Endothelial cell of umbilical vein (primary cell): ENCODE data around the gene MEN1. TPM values are rescaled to one million over a fixed set of nuclear protein-coding genes. Genes with fewer than 3 reads are reported as not detected.

Source experiments
- BruUV-seq: library from RNA; stranded (reverse); fragments of 400-500 nt; replicated peaks from 2 replicates; lab custom pipeline; 2021; lab: Mats Ljungman, UMichigan
- CTCF ChIA-PET: fragments of 300-600, 350-600 bp; sonication (Branson Sonifier 250); formaldehyde crosslinking; loops from one replicate; lab custom pipeline; 2021; ENCODE audit warnings: antibody characterized with exemption, inconsistent platforms; lab: Charles Lee
- POLR2A ChIA-PET: fragments of 300-600, 350-600 bp; sonication (Branson Sonifier 250); formaldehyde crosslinking; loops from one replicate; lab custom pipeline; 2021; ENCODE audit warnings: antibody characterized with exemption, inconsistent platforms; lab: Charles Lee
- DNase-seq: peaks from one replicate; pipeline ENCODE4 v3.0.0-alpha.2; 2011; ENCODE audit warnings: low read depth, low spot score
- FAIRE-seq: peaks from 2 replicates; lab custom pipeline; 2011; peaks lifted over from hg19 to GRCh38; lab: Jason Lieb, UNC
- H2AFZ ChIP-seq: 2 replicates; pipeline ENCODE4 v1.6.0; 2012; ENCODE audit warnings: low read depth, low read length, control low read depth, inconsistent platforms
- H3K27ac ChIP-seq: 2 replicates; pipeline ENCODE4 v1.5.1; 2011; ENCODE audit warnings: low read depth, mild to moderate bottlenecking, control low read depth, low read length, moderate library complexity; ENCODE audit not compliant: insufficient read depth
- H3K27me3 ChIP-seq, 2 experiments: 2 replicates each; pipeline versions ENCODE4 v1.6.0 to v1.6.1; 2011; ENCODE audit warnings: low read length in 2 of 2, mixed read lengths in 1 of 2; ENCODE audit not compliant: control insufficient read depth in 2 of 2, insufficient read depth in 2 of 2
- H3K36me3 ChIP-seq, 2 experiments: 2 replicates in 1 of 2; 3 replicates in 1 of 2; pipeline ENCODE4 v1.5.1; 2011; ENCODE audit warnings: low read length in 2 of 2, mild to moderate bottlenecking in 1 of 2, moderate library complexity in 1 of 2; ENCODE audit not compliant: control insufficient read depth in 2 of 2, insufficient read depth in 2 of 2; ENCODE audit errors: extremely low read depth in 1 of 2
- H3K4me1 ChIP-seq: 3 replicates; pipeline ENCODE4 v1.5.1; 2011; ENCODE audit warnings: mild to moderate bottlenecking, low read length; ENCODE audit not compliant: control insufficient read depth, insufficient read depth; ENCODE audit errors: extremely low read depth
- H3K4me2 ChIP-seq: 2 replicates; pipeline ENCODE4 v1.6.1; 2011; ENCODE audit warnings: low read length, control low read depth, mixed read lengths; ENCODE audit not compliant: insufficient read depth
- H3K4me3 ChIP-seq, 3 experiments: fragments of 200-600 bp in 1 of 3; sonication (generic), shearing (Covaris generic) in 1 of 3; replicated peaks in 1 of 3; 2 replicates each; pipeline ENCODE4 v1.5.1; 2011 to 2016; ENCODE audit warnings: control low read depth in 3 of 3, low read length in 3 of 3, mild to moderate bottlenecking in 2 of 3, inconsistent platforms in 1 of 3, low read depth in 1 of 3, moderate library complexity in 1 of 3; ENCODE audit not compliant: insufficient read depth in 1 of 3
- H3K79me2 ChIP-seq: 2 replicates; pipeline ENCODE4 v1.6.0; 2012; ENCODE audit warnings: low read length, inconsistent platforms; ENCODE audit not compliant: control insufficient read depth, insufficient read depth
- H3K9ac ChIP-seq: replicated peaks from 2 replicates; pipeline ENCODE3; 2011; ENCODE audit warnings: low read length, control low read depth; ENCODE audit not compliant: insufficient read depth; ENCODE audit errors: extremely low read depth
- H3K9me1 ChIP-seq: replicated peaks from 3 replicates; pipeline ENCODE4 v1.6.0; 2011; ENCODE audit warnings: mild to moderate bottlenecking, low read length; ENCODE audit not compliant: control insufficient read depth, insufficient read depth; ENCODE audit errors: extremely low read depth
- H3K9me3 ChIP-seq: replicated peaks from 2 replicates; pipeline ENCODE4 v1.5.1; 2012; ENCODE audit warnings: low read length, inconsistent platforms; ENCODE audit not compliant: control insufficient read depth, insufficient read depth
- H4K20me1 ChIP-seq: replicated peaks from 2 replicates; pipeline ENCODE3; 2011; ENCODE audit warnings: mild to moderate bottlenecking, low read length; ENCODE audit not compliant: control insufficient read depth, insufficient read depth; ENCODE audit errors: extremely low read depth
- EZH2 ChIP-seq: IDR thresholded peaks from 2 replicates; pipeline ENCODE4 v1.6.1; 2012; ENCODE audit warnings: borderline replicate concordance, low read depth, mild to moderate bottlenecking, moderate library complexity, low read length, inconsistent platforms; ENCODE audit not compliant: severe bottlenecking
- FOS ChIP-seq: IDR thresholded peaks from 2 replicates; pipeline ENCODE4 v1.6.1; 2011; ENCODE audit warnings: mild to moderate bottlenecking, low read length, moderate library complexity, borderline replicate concordance; ENCODE audit not compliant: insufficient read depth
- GATA2 ChIP-seq: IDR thresholded peaks from 2 replicates; pipeline ENCODE4 v1.7.0; 2011; ENCODE audit warnings: low read depth, mild to moderate bottlenecking, moderate library complexity, mixed read lengths, low read length; ENCODE audit not compliant: insufficient read length, insufficient read depth
- JUN ChIP-seq: IDR thresholded peaks from 2 replicates; pipeline ENCODE4 v1.6.1; 2011; ENCODE audit warnings: borderline replicate concordance, low read depth; ENCODE audit not compliant: insufficient read length, insufficient read depth
- MYC ChIP-seq: IDR thresholded peaks from one replicate; pipeline ENCODE4 v1.6.1; 2011; ENCODE audit warnings: mild to moderate bottlenecking, low read depth, low read length
- POLR2A ChIP-seq: IDR thresholded peaks from 2 replicates; pipeline ENCODE4 v1.6.1; 2012; ENCODE audit warnings: low read depth, mild to moderate bottlenecking, control low read depth, low read length
- POLR2AphosphoS5 ChIP-seq: IDR thresholded peaks from 2 replicates; pipeline ENCODE4 v1.6.1; 2012; ENCODE audit warnings: low read depth, mild to moderate bottlenecking, control low read depth, low read length, moderate library complexity; ENCODE audit not compliant: insufficient read depth
- dilution Hi-C: fragments of 300-500 bp; cut with MboI; formaldehyde crosslinking; loops from one replicate; pipeline ENCODE4 v1.15.0; 2019; ENCODE audit warnings: low sequenced_read_pairs; ENCODE audit not compliant: extremely low pct_ligation_motif_present
- intact Hi-C: fragments of 100-400 bp; cut with micrococcal nuclease; formaldehyde crosslinking; loops from one replicate; pipeline ENCODE4 v1.10.0; 2022
- polyA plus RNA-seq, 4 experiments: library from polyadenylated mRNA; depleted of rRNA in 3 of 4; stranded (reverse) in 3 of 4; unstranded in 1 of 4; fragments of >200 nt; gene quantifications; 2 replicates each; pipeline versions ENCODE4 v1.2.1 to v1.2.3, GENCODE V29; 2011 to 2012; ENCODE audit warnings: missing spikeins in 1 of 4
- total RNA-seq: library from RNA; stranded (reverse); gene quantifications from 2 replicates; pipeline ENCODE4 v1.2.3, GENCODE V29; 2021
- TF ChIP-seq, protein P1 (sequence below): IDR thresholded peaks from 2 replicates; pipeline ENCODE4 v1.6.1; 2011; ENCODE audit not compliant: insufficient read depth, insufficient read length
- TF ChIP-seq, protein P2 (sequence below), 2 donors: IDR thresholded peaks; 1 replicate in 1 of 2; 2 replicates in 1 of 2; pipeline ENCODE4 v1.5.1; 2011; ENCODE audit warnings: low read length in 2 of 2, mild to moderate bottlenecking in 2 of 2, moderate library complexity in 2 of 2, control low read depth in 1 of 2, inconsistent platforms in 1 of 2, low read depth in 1 of 2; ENCODE audit not compliant: insufficient read depth in 1 of 2; ENCODE audit errors: extremely low read depth in 1 of 2

MEN1 gene
- total and polyA plus RNA-seq, 2 donors (not counting 3 experiments of a cell fraction or from before 2014, with no cell fraction given): 41.1 to 43.1 TPM

DNA sequence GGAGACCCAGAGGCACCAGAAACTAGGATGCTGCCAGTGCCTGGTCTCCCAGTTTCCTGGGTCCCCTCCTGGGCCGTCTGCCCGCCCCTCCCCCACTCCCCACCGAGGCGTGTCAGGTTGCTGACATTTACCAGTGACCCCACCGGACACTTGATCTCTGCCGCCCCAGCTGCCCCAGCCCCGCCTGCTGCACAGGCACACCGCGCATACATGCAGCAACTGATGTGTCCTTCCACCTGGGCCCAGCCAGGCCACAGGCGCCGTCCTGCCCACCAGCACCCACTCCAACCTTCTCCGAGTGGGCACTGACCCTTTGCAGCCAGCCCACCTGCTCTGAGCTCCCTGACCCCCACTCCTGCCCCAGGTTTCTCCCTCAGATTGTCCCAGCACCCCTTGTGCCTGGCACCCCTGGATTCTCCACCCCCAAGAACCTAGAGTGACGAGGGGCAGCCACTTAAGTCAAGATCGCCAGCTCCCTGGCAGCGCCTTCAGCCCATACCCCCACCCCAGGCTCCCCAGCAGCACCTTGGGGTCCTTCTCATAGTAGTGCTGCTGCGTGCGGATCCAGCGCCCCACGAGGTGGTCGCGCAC lies 51.1 kb downstream of the MEN1 start:
- no peak overlapping the region for H2AFZ ChIP-seq
- dilution Hi-C loops (no loop called here), intact Hi-C loops (no loop called here)
- BruUV-seq: no TSS peak
- no peak overlapping the region for H3K27ac ChIP-seq
- no peaks in the 10 kb centered on the region for H4K20me1 ChIP-seq
- no peaks in the 10 kb centered on the region for H3K27me3 ChIP-seq
- no peak for DNase-seq
- FAIRE-seq: no peak
- H3K9ac ChIP-seq: no peak overlapping the region
- peak; percentile 14 for TF ChIP-seq POLR2AphosphoS5
- TF ChIP-seq, protein P1, sequence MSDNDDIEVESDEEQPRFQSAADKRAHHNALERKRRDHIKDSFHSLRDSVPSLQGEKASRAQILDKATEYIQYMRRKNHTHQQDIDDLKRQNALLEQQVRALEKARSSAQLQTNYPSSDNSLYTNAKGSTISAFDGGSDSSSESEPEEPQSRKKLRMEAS: no peak
- no peaks in the 10 kb centered on the region for H3K79me2 ChIP-seq
- H3K4me1 ChIP-seq: peaks cover 16% of the 10 kb centered on the region
- no peaks in the 10 kb centered on the region for H3K9me1 ChIP-seq
- H3K9me3 ChIP-seq: no peaks in the 10 kb centered on the region
- H3K4me3 ChIP-seq: no peak overlapping the region
- ChIA-PET POLR2A (no interaction called here), CTCF (no interaction called here)
- no peak overlapping the region for H3K4me2 ChIP-seq
- peaks cover 12 to 16% of the 10 kb centered on the region in 2 experiments for H3K36me3 ChIP-seq

DNA sequence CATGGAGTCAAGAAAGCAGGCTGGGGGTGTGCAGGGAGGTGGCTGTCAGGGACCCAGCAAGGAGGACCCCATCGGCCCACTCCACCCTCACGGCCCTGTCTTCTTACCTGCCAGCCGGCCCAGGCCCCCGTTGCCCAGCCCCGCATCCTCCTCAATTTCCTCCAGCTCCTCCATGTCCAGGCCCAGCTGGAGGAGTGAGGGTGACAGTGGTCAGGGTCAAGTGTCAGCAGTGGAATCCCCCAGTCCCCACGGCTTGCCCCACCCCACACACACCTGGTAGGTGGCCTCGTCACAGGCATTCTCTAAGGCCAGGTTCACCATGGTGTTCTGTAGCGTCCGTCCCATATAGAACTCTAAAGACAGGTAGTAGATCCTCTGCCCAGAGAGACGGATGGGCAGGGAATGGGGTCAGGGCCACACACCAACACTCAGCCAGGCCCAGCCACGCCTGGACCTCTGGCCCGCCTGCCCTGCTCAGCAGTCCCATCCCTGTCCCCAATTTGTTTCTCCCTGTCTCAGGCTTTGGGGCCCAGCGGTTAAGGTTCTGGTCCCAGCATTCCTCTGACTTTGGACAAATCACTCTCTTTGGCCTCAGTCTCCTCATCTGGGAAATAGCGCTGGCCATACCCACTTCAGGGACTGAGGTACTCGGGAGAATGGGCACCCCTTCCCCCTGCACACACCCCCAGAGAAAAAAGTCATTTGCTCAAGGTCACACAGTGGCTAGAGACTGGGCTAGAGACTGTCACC lies 51.8 kb downstream of the MEN1 start:
- Histone ChIP-seq H3K36me3 (peaks cover 8 to 11% of the 10 kb centered on the region in 2 experiments), H3K9me3 (no peaks in the 10 kb centered on the region), H3K4me1 (peaks cover 9% of the 10 kb centered on the region), H2AFZ (no peak overlapping the region), H3K9ac (no peak overlapping the region), H3K27me3 (no peaks in the 10 kb centered on the region), H3K4me2 (no peak overlapping the region), H3K79me2 (no peaks in the 10 kb centered on the region), H3K4me3 (no peak overlapping the region), H4K20me1 (no peaks in the 10 kb centered on the region), H3K27ac (no peak overlapping the region), H3K9me1 (no peaks in the 10 kb centered on the region)
- DNase-seq (no peak), FAIRE-seq (no peak)
- TF ChIP-seq POLR2A (no peak), POLR2AphosphoS5 (no peak), MYC (no peak), JUN (no peak), FOS (no peak), GATA2 (no peak), EZH2 (no peak)
- TF ChIP-seq, protein P1: no peak
- TF ChIP-seq, protein P2, sequence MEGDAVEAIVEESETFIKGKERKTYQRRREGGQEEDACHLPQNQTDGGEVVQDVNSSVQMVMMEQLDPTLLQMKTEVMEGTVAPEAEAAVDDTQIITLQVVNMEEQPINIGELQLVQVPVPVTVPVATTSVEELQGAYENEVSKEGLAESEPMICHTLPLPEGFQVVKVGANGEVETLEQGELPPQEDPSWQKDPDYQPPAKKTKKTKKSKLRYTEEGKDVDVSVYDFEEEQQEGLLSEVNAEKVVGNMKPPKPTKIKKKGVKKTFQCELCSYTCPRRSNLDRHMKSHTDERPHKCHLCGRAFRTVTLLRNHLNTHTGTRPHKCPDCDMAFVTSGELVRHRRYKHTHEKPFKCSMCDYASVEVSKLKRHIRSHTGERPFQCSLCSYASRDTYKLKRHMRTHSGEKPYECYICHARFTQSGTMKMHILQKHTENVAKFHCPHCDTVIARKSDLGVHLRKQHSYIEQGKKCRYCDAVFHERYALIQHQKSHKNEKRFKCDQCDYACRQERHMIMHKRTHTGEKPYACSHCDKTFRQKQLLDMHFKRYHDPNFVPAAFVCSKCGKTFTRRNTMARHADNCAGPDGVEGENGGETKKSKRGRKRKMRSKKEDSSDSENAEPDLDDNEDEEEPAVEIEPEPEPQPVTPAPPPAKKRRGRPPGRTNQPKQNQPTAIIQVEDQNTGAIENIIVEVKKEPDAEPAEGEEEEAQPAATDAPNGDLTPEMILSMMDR (IDR thresholded peaks at IDR 0.05; ENCODE audit: extremely low read depth in 1 of 2, insufficient read depth in 1 of 2, low read depth in 1 of 2, low read length in 2 of 2): no peak
- intact Hi-C loops (no loop called here), dilution Hi-C loops (no loop called here)
- ChIA-PET POLR2A (no interaction called here), CTCF (no interaction called here)
- BruUV-seq: no TSS peak
